ENCODE results near the gene ELOVL1.

The ELOVL1 gene

DNA sequence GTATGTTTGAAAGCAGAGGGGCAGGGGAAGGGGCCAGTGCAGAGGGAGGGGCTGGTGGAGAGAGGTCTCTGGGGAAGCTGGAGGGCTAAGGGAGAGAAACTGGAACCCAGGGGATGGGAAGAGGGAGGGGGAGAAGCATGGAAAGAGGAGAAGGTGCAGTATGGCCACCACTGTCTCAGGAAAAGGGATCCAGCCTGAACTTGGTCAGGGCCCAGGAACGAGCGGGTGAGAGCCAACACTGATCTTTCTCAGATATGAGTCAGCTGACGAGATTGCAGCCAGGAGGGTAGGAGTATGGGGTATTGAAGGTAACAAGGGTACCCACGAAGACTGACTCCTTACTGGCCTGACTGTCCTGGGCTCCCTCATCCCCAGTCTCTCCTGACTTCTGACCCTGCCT lies 49.0 kb downstream of the ELOVL1 start:
- Histone ChIP-seq H3K9ac (ENCODE audit: low read depth in 1 of 2, low read length in 2 of 2) (no peak overlapping the region), H3K9me3 (ENCODE audit: control insufficient read depth in 1 of 2, low read length in 2 of 2) (no peaks in the 10 kb centered on the region), H3K4me1 (ENCODE audit: control insufficient read depth in 1 of 2, insufficient read depth in 2 of 2, low read length in 2 of 2) (no peaks in the 10 kb centered on the region), H3K4me3 (ENCODE audit: low read depth in 1 of 2, low read length in 2 of 2) (no peak overlapping the region), H3K27ac (ENCODE audit: low read depth, low read length) (no peak overlapping the region), H3K27me3 (ENCODE audit: control insufficient read depth in 1 of 2, insufficient read depth in 2 of 2, low read length in 2 of 2) (no peaks in the 10 kb centered on the region), H3K36me3 (ENCODE audit: control insufficient read depth in 1 of 2, insufficient read depth in 2 of 2, low read length in 2 of 2) (no peaks in the 10 kb centered on the region)

DNA sequence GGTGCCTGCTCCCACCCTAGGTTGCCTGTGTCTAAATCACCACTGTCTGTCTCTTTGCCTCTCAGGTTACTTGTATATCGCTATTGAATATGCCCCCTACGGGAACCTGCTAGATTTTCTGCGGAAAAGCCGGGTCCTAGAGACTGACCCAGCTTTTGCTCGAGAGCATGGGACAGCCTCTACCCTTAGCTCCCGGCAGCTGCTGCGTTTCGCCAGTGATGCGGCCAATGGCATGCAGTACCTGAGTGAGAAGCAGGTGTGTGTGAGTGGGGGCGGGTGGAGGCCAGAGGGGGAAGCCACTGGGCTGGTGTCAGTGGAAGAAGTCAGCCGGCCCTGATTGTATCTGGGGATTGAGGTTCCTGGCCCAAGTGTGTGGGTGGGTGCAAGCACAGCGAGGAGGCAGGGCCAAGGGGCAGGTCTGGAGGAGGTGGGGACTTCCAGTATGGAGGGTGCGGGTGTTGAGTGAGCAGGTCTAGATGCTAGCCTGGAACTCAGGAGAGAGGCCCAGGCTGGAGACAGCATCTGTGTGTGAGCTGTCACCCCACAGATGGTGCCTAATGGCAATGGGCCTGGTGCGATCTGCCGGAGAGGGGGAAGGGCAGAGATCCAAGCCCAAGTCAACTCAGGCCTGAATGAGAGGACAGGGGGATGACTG lies 49.9 kb downstream of the ELOVL1 start:
- no peak overlapping the region for H3K9ac ChIP-seq (ENCODE audit: low read depth in 1 of 2, low read length in 2 of 2)
- no peaks in the 10 kb centered on the region for H3K36me3 ChIP-seq (ENCODE audit: control insufficient read depth in 1 of 2, insufficient read depth in 2 of 2, low read length in 2 of 2)

DNA sequence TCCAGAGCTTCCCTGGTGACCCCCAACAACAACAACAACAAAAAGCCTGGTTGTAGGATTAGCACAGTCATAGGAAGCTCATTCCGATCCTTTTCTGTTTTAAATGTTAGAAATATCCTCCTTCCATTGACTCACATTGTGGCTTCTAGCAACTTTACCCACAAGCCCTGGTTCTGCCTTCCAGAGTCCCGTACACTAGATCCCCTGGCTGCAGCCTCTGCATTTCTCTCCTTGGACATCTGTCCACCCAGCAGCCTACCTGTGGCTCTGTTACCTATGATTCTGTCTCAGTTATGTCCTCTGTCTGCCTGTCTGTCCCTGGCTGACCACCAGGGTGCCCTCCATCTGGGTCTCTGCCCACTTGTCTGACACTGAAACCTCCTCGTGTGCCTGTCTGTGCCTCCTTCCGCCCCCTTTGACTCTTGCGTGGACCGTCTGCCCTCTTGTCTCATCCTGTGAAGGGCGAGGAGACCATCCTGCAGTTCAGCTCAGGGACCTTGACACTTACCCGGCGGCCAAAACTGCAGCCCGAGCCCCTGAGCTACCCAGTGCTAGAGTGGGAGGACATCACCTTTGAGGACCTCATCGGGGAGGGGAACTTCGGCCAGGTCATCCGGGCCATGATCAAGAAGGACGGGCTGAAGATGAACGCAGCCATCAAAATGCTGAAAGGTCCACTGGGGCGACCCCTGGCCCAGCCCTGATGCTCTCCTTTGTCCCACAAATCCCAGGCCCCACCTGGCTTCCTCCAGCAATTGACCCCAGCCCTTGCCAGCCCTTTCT lies 50.9 kb downstream of the ELOVL1 start:
- Histone ChIP-seq H3K4me1 (ENCODE audit: control insufficient read depth in 1 of 2, insufficient read depth in 2 of 2, low read length in 2 of 2) (peaks cover 0 to 4% of the 10 kb centered on the region in 2 donors), H3K27me3 (ENCODE audit: control insufficient read depth in 1 of 2, insufficient read depth in 2 of 2, low read length in 2 of 2) (no peaks in the 10 kb centered on the region), H3K9me3 (ENCODE audit: control insufficient read depth in 1 of 2, low read length in 2 of 2) (no peaks in the 10 kb centered on the region), H3K27ac (ENCODE audit: low read depth, low read length) (no peak overlapping the region), H3K36me3 (ENCODE audit: control insufficient read depth in 1 of 2, insufficient read depth in 2 of 2, low read length in 2 of 2) (no peaks in the 10 kb centered on the region), H3K9ac (ENCODE audit: low read depth in 1 of 2, low read length in 2 of 2) (no peak overlapping the region), H3K4me3 (ENCODE audit: low read depth in 1 of 2, low read length in 2 of 2) (no peak overlapping the region)

More for the DNA sequence above, 49.9 kb downstream of the ELOVL1 start:
- H3K4me1 ChIP-seq (ENCODE audit: control insufficient read depth in 1 of 2, insufficient read depth in 2 of 2, low read length in 2 of 2) = peaks cover 0 to 4% of the 10 kb centered on the region in 2 donors
- H3K9me3 ChIP-seq (ENCODE audit: control insufficient read depth in 1 of 2, low read length in 2 of 2) = no peaks in the 10 kb centered on the region
- no peak overlapping the region for H3K27ac ChIP-seq (ENCODE audit: low read depth, low read length)
- no peaks in the 10 kb centered on the region for H3K27me3 ChIP-seq (ENCODE audit: control insufficient read depth in 1 of 2, insufficient read depth in 2 of 2, low read length in 2 of 2)
- no peak overlapping the region for H3K4me3 ChIP-seq (ENCODE audit: low read depth in 1 of 2, low read length in 2 of 2)

- Histone ChIP-seq H3K4me3 (ENCODE audit: low read depth in 1 of 2, low read length in 2 of 2) (no peak overlapping the region), H3K4me1 (ENCODE audit: control insufficient read depth in 1 of 2, insufficient read depth in 2 of 2, low read length in 2 of 2) (peaks cover 0 to 4% of the 10 kb centered on the region in 2 donors), H3K9me3 (ENCODE audit: control insufficient read depth in 1 of 2, low read length in 2 of 2) (no peaks in the 10 kb centered on the region), H3K27me3 (ENCODE audit: control insufficient read depth in 1 of 2, insufficient read depth in 2 of 2, low read length in 2 of 2) (no peaks in the 10 kb centered on the region), H3K9ac (ENCODE audit: low read depth in 1 of 2, low read length in 2 of 2) (no peak overlapping the region), H3K27ac (ENCODE audit: low read depth, low read length) (no peak overlapping the region), H3K36me3 (ENCODE audit: control insufficient read depth in 1 of 2, insufficient read depth in 2 of 2, low read length in 2 of 2) (no peaks in the 10 kb centered on the region)
Measured at GRCh38 chr1:43315963-43316737, 51.7 kb downstream of the ELOVL1 start.

- Histone ChIP-seq H3K4me3 (ENCODE audit: low read depth in 1 of 2, low read length in 2 of 2) (no peak overlapping the region), H3K27ac (ENCODE audit: low read depth, low read length) (no peak overlapping the region), H3K4me1 (ENCODE audit: control insufficient read depth in 1 of 2, insufficient read depth in 2 of 2, low read length in 2 of 2) (peaks cover 0 to 4% of the 10 kb centered on the region in 2 donors), H3K36me3 (ENCODE audit: control insufficient read depth in 1 of 2, insufficient read depth in 2 of 2, low read length in 2 of 2) (no peaks in the 10 kb centered on the region), H3K27me3 (ENCODE audit: control insufficient read depth in 1 of 2, insufficient read depth in 2 of 2, low read length in 2 of 2) (no peaks in the 10 kb centered on the region), H3K9me3 (ENCODE audit: control insufficient read depth in 1 of 2, low read length in 2 of 2) (no peaks in the 10 kb centered on the region), H3K9ac (ENCODE audit: low read depth in 1 of 2, low read length in 2 of 2) (no peak overlapping the region)
Measured at GRCh38 chr1:43315481-43315880, 52.3 kb downstream of the ELOVL1 start.

DNA sequence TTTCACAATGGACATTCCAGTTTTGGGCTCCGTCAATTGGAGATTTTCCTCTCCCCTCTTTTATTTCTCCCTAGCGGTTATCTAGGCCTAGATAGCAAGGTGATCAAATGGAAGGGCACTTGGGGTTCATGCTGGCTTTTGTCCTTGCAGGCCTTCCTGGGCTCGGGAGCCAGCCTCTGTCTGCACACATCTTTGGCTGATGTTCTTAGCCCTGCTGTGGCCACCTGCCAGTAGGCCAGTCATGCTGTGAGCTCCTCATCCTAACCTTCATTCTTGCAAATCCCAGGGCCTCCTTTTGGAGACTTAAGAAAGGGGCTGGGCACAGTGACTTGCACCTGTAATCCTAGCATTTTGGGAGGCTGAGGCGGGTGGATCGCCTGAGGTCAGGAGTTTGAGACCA lies 53.6 kb downstream of the ELOVL1 start:
- Histone ChIP-seq H3K4me1 (ENCODE audit: control insufficient read depth in 1 of 2, insufficient read depth in 2 of 2, low read length in 2 of 2) (peaks cover 0 to 4% of the 10 kb centered on the region in 2 donors), H3K9ac (ENCODE audit: low read depth in 1 of 2, low read length in 2 of 2) (no peak overlapping the region), H3K27me3 (ENCODE audit: control insufficient read depth in 1 of 2, insufficient read depth in 2 of 2, low read length in 2 of 2) (no peaks in the 10 kb centered on the region), H3K4me3 (ENCODE audit: low read depth in 1 of 2, low read length in 2 of 2) (no peak overlapping the region), H3K27ac (ENCODE audit: low read depth, low read length) (no peak overlapping the region), H3K36me3 (ENCODE audit: control insufficient read depth in 1 of 2, insufficient read depth in 2 of 2, low read length in 2 of 2) (no peaks in the 10 kb centered on the region), H3K9me3 (ENCODE audit: control insufficient read depth in 1 of 2, low read length in 2 of 2) (no peaks in the 10 kb centered on the region)

DNA sequence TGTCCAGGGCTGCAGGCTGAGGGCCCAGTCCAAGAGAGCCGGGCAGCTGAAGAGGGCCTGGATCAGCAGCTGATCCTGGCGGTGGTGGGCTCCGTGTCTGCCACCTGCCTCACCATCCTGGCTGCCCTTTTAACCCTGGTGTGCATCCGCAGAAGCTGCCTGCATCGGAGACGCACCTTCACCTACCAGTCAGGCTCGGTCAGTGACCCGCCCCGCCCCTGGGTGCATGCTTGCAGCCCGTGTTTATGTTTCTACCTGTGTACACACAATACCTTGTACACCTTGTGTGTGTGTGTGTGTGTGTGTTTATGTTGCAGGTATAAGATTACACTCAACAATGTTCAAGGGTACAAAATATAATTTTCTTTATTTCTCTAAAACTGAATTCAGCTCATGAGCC lies 54.0 kb downstream of the ELOVL1 start:
- Histone ChIP-seq H3K4me3 (ENCODE audit: low read depth in 1 of 2, low read length in 2 of 2) (no peak overlapping the region), H3K36me3 (ENCODE audit: control insufficient read depth in 1 of 2, insufficient read depth in 2 of 2, low read length in 2 of 2) (no peaks in the 10 kb centered on the region), H3K27ac (ENCODE audit: low read depth, low read length) (no peak overlapping the region), H3K4me1 (ENCODE audit: control insufficient read depth in 1 of 2, insufficient read depth in 2 of 2, low read length in 2 of 2) (peaks cover 0 to 4% of the 10 kb centered on the region in 2 donors), H3K9me3 (ENCODE audit: control insufficient read depth in 1 of 2, low read length in 2 of 2) (no peaks in the 10 kb centered on the region), H3K9ac (ENCODE audit: low read depth in 1 of 2, low read length in 2 of 2) (no peak overlapping the region), H3K27me3 (ENCODE audit: control insufficient read depth in 1 of 2, insufficient read depth in 2 of 2, low read length in 2 of 2) (no peaks in the 10 kb centered on the region)

Measured in duodenal mucosa (tissue), 2 donors.